ENCODE measurements around the gene LAS1L.

LAS1L gene

DNA sequence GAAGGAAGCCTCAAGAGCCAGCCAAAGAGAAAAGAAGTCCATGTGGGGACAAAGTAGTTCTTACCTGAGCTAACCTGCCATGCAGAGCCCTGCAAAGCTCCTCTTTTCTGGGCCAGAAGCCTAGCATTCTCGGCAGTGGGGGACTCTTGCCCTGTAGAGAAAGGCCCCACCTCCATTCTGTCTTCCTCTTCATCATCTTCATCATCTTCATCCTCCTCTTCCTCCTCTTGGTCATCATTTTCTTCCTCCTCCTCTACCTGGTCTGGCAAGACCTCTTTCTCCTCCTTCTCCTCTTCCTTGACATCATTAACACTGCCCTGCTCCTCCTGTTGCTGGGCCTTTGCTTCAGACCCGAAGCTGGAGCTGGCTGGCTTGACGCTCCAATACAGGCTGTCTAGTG lies 16.7 kb downstream of the LAS1L start:
- no peak for DNase-seq (ENCODE audit: low read depth)
- TF ChIP-seq, protein P1, sequence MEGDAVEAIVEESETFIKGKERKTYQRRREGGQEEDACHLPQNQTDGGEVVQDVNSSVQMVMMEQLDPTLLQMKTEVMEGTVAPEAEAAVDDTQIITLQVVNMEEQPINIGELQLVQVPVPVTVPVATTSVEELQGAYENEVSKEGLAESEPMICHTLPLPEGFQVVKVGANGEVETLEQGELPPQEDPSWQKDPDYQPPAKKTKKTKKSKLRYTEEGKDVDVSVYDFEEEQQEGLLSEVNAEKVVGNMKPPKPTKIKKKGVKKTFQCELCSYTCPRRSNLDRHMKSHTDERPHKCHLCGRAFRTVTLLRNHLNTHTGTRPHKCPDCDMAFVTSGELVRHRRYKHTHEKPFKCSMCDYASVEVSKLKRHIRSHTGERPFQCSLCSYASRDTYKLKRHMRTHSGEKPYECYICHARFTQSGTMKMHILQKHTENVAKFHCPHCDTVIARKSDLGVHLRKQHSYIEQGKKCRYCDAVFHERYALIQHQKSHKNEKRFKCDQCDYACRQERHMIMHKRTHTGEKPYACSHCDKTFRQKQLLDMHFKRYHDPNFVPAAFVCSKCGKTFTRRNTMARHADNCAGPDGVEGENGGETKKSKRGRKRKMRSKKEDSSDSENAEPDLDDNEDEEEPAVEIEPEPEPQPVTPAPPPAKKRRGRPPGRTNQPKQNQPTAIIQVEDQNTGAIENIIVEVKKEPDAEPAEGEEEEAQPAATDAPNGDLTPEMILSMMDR (conservative IDR thresholded peaks at IDR 0.05; ENCODE audit: low read depth, low read length): no peak
- H3K4me3 ChIP-seq (ENCODE audit: low read length): no peak overlapping the region

DNA sequence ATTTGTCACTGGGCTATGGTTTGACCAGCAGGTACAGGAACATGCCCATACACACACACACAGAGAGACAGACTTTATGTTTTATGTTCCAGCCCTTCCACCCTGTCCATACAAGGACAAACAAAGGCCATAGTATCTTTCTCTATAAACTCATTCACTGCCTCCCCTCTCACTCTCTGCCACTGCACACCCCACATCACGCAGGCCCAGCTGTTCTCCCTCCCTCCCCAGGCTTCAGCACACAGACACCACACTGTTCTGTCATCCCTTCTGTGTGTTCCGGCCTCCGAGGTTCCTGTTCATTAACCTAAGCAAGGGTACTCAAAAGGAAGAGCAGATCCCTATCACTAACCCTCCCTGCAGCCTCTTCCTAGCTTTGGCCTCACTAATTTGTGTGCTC lies 17.8 kb downstream of the LAS1L start:
- H3K4me3 ChIP-seq (ENCODE audit: low read length): no peak overlapping the region

DNA sequence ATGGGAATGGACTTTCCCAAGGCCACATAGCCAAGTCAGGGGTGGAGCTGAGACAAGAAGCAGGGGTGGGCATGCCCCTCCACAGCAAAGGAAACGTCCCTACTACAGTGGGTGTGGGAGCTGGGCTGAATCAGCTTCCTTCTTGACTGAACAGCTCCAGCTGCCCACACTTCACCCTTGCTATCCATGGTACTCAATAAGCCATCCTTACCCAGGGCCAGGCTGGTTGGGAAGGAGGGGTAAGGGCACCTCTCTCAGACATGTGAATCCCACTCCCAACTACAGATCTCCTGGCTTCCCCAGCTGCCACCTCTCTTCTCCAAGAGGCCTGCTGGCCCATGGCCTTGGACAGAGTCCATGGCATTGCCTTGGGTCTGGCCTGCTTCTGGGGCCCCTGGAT lies 21.0 kb downstream of the LAS1L start:
- no peak overlapping the region for H3K4me3 ChIP-seq (ENCODE audit: low read length)
- no peak for DNase-seq (ENCODE audit: low read depth)
- TF ChIP-seq, protein P1 (conservative IDR thresholded peaks at IDR 0.05; ENCODE audit: low read depth, low read length): no peak

More for the DNA sequence above, 17.8 kb downstream of the LAS1L start:
- no peak for DNase-seq (ENCODE audit: low read depth)
- TF ChIP-seq, protein P1 (conservative IDR thresholded peaks at IDR 0.05; ENCODE audit: low read depth, low read length): no peak

DNA sequence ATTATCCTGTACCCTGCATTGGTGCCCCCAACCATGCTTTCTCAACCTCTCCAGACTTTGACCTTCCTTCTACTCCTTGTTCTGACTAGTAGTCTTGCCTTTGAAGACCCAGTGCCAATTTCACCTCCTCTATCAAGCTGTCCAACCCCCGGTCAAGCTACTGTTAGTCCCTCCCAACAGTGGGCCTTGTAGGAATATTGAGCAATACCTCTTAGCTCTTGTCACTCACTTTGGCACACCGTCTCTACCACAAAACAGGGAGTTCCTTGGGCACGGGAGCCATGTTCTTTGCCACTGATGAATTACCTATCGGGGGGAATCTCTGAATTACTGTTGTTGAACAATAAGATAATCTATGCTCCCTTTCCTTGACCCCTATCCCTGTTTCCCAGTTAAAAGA lies 25.2 kb downstream of the LAS1L start:
- no peak overlapping the region for H3K4me3 ChIP-seq (ENCODE audit: low read length)
- TF ChIP-seq, protein P1 (conservative IDR thresholded peaks at IDR 0.05; ENCODE audit: low read depth, low read length): no peak
- DNase-seq (ENCODE audit: low read depth): no peak

DNA sequence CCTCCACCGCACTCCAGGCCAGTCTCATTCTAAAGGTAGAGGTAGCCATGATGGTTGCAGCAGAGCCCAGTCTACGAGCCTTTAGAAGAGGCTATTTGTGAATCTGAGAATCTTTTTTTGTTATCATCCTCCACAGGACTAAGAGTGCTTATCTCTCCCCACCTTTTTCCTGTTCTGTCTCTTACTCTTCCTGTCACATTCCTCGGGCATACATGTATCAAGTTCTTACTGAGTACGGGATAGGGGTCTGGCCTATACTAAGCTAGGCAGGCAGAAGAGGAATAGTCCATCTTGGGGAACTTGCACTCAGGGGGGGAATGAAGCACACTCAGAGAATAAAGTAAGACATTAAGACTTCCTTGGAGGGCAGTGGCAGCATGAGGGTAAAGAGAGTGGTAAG lies 25.7 kb downstream of the LAS1L start:
- TF ChIP-seq, protein P1 (conservative IDR thresholded peaks at IDR 0.05; ENCODE audit: low read depth, low read length): no peak
- DNase-seq (ENCODE audit: low read depth): no peak
- no peak overlapping the region for H3K4me3 ChIP-seq (ENCODE audit: low read length)

DNA sequence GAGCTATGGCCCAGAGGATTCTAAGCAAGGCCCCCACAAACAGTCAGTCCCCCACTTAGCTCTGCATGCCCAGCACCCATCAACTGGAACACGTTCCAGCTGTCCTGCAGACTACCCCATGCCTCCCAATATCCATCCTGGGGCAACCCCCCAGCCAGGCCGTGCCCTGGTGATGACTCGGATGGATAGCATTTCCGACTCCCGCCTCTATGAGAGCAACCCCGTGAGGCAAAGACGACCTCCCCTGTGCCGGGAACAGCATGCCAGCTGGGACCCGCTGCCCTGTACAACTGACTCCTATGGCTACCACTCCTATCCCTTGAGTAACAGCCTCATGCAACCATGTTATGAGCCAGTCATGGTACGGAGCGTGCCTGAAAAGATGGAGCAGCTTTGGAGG lies 32.0 kb downstream of the LAS1L start:
- no peak overlapping the region for H3K4me3 ChIP-seq (ENCODE audit: low read length)
- TF ChIP-seq, protein P1 (conservative IDR thresholded peaks at IDR 0.05; ENCODE audit: low read depth, low read length): no peak

DNA sequence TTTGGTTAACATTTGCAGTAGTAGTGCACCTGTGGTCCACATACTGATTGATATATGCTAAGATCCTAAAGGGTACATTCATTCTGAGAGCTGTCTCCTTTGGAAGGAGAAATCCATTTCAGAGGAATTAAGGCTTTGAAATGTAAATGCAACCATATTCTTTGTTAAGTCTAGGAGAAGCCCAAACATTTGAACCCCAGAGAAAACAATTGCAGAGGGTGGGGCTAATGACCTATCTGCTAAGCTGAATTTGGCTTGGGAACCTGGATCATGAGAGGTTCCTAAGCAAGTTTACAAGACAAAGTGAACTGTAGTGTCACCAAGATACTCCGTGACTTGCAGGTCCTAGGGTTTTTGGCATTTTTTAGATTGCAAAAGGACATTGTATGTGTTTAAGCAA lies 41.2 kb downstream of the LAS1L start:
- TF ChIP-seq, protein P1 (conservative IDR thresholded peaks at IDR 0.05; ENCODE audit: low read depth, low read length): no peak
- DNase-seq (ENCODE audit: low read depth): no peak
- no peak overlapping the region for H3K4me3 ChIP-seq (ENCODE audit: low read length)

More for the DNA sequence above, 32.0 kb downstream of the LAS1L start:
- DNase-seq (ENCODE audit: low read depth): no peak

Measured in retinal pigment epithelial cell (primary cell).